Upper lobe of left lung (tissue), 4 donors: ENCODE data around the gene PTGDR2.

Experiments used
- CTCF ChIP-seq, 6 experiments: fragments of 450-650 bp in 4 of 6; fragments of 200-600 bp in 2 of 6; sonication (generic) in 2 of 6; IDR thresholded peaks; one replicate each; pipeline ENCODE4 v1.5.1; 2016 to 2019; ENCODE audit warnings: antibody characterized with exemption in 6 of 6
- EP300 ChIP-seq, 4 donors: sonication (generic); formaldehyde crosslinking; IDR thresholded peaks; one replicate each; pipeline ENCODE4 v1.5.1; 2017; ENCODE audit warnings: antibody characterized with exemption in 4 of 4, control low read depth in 2 of 4

DNA sequence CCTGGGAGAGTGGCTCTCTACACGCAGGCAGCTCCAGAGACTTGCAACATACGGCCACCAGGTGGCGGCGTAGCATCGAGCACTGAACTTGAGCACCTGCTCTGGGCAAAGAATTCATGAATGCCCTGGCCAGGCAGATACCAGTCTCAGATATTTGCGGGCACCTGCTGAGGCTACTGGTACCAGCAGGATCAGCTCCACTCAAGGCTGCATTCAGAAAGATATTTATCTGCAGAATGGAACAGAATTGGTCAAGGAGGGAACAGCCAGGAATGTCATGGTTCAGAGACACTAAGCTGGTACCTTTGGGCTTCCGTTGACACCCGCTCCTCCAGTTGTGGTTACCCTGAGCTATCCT is 24.6 kb downstream of the PTGDR2 start:
- TF ChIP-seq CTCF (IDR thresholded peaks at IDR 0.05): peak; percentile 83 to 90 (median 88)
- TF ChIP-seq EP300 (IDR thresholded peaks at IDR 0.05): no peak
